Measurements from ENCODE around the gene GBP1. TPM values are rescaled to one million over a fixed set of nuclear protein-coding genes. Genes with fewer than 3 reads are reported as not detected.
"Not testable (repeated sequence)": the region's sequence is repeated elsewhere in the genome, so short reads cannot be mapped to it uniquely, and the experiment has no call there.

Gene GBP1
- total and polyA plus RNA-seq, 8 donors = 38.7 to 64.3 (median 44.7) TPM

GRCh38 chr1:89047734-89048133 lies 17.3 kb downstream of the GBP1 start:
- Histone ChIP-seq H3K27me3 (no peaks in the 10 kb centered on the region), H3K4me1 (no peaks in the 10 kb centered on the region), H3K4me3 (no peak overlapping the region), H3K9me3 (peaks cover 0 to 11% of the 10 kb centered on the region in 2 donors), H3K27ac (no peak overlapping the region), H3K36me3 (peaks cover 0 to 47% of the 10 kb centered on the region in 2 donors)
- DNase-seq = no peak
- TF ChIP-seq, protein P1, sequence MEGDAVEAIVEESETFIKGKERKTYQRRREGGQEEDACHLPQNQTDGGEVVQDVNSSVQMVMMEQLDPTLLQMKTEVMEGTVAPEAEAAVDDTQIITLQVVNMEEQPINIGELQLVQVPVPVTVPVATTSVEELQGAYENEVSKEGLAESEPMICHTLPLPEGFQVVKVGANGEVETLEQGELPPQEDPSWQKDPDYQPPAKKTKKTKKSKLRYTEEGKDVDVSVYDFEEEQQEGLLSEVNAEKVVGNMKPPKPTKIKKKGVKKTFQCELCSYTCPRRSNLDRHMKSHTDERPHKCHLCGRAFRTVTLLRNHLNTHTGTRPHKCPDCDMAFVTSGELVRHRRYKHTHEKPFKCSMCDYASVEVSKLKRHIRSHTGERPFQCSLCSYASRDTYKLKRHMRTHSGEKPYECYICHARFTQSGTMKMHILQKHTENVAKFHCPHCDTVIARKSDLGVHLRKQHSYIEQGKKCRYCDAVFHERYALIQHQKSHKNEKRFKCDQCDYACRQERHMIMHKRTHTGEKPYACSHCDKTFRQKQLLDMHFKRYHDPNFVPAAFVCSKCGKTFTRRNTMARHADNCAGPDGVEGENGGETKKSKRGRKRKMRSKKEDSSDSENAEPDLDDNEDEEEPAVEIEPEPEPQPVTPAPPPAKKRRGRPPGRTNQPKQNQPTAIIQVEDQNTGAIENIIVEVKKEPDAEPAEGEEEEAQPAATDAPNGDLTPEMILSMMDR (IDR thresholded peaks at IDR 0.05) = no peak
- no peak for ATAC-seq
- intact Hi-C loops (cut with DNase I) = no loop called here

DNA sequence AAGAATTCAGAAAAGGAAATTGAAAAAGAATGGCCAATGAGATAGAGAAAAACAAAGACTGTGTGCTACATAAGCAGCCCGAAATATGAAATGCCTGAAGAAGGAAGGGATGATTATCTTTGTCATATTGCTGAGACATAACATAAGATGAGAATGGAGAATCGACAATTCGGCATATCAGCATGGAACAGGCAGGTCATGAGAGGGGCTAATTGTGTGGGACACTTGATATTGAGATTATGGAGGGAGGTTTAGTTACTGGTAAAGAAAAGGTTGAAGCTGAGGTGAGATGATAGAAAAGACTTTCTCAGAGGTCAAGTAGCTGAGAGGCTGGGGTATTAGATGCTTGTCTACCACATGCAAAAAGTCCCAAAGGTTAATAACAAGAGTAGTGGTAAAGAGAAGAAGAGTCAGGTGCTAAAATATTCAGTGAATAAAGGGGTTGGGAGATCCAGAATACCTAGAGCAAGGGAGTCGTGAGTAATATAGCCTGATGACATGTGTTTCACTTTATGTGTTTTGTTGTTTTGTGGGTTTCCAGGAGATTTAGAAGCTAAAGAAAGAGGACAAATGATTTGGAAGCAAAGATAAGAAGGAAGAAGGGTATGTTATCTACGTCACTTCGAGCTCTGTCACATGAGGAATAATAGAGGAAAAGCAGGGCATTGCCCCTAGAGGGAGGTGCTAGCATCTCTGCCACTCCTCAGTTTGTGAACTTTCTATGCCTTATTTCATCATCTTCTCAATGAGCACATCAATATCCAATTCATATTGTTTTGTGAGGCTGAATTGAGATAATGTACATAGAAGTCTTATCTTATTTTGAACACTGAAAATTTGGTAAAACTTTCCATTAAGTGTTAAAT lies 18.5 kb downstream of the GBP1 start:
- H3K27ac ChIP-seq; H3K4me3 ChIP-seq; intact Hi-C loops (cut with DNase I); ATAC-seq; H3K4me1 ChIP-seq; H3K27me3 ChIP-seq; DNase-seq: not testable (repeated sequence)
- Histone ChIP-seq H3K36me3 (peaks cover 0 to 36% of the 10 kb centered on the region in 2 donors), H3K9me3 (peaks cover 0 to 11% of the 10 kb centered on the region in 2 donors)

DNA sequence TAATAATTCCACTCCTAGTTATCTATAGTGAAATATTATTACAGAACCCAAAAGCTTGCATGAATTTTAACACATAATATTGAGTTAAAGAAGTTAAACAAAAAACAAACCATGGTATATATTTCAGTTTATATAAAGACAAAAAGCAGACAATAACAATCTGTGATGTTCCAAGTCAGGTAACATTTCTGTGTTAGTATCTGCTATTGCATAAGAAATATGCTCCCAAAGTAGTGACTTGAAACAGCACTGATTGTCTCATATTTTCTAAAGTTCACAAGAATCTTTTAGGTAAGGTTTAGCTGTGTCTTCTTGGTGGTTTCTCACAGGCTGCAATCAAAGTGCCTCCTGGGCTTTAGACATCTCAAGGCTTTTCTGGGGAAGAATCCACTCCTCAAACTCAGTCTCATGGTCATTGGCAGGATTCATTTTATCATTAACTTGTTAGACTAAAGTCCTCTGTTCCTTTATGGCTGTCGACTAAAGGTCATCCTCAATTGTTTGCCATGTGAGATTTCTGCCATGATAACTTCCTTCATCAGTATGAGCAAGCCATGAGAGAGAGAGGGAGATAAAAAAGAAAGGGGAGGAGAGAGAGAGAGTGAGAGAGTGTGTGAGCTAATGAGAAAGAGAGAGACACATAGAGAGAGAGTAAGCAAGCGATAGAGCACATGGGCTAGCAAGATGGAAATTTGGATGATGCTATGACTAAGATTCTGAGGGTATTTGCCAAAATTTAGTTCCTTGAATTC lies 19.9 kb downstream of the GBP1 start:
- intact Hi-C loops (cut with DNase I) = no loop called here
- ATAC-seq (no peak), DNase-seq (no peak)
- Histone ChIP-seq H3K4me1 (peaks cover 0 to 6% of the 10 kb centered on the region in 2 donors), H3K4me3 (no peak overlapping the region), H3K9me3 (peaks cover 0 to 11% of the 10 kb centered on the region in 2 donors), H3K27ac (no peak overlapping the region), H3K36me3 (peaks cover 0 to 22% of the 10 kb centered on the region in 2 donors), H3K27me3 (no peaks in the 10 kb centered on the region)
- TF ChIP-seq, protein P1 (IDR thresholded peaks at IDR 0.05) = no peak

- H3K4me1 ChIP-seq = peaks cover 0 to 6% of the 10 kb centered on the region in 2 donors
- no peaks in the 10 kb centered on the region for H3K27me3 ChIP-seq
- no peak overlapping the region for H3K27ac ChIP-seq
- no peak overlapping the region for H3K4me3 ChIP-seq
- ATAC-seq = no peak
- TF ChIP-seq, protein P1 (IDR thresholded peaks at IDR 0.05) = no peak
- H3K36me3 ChIP-seq = peaks cover 0 to 12% of the 10 kb centered on the region in 2 donors
- DNase-seq = peak in 1 of 4 donors; percentile 53
- intact Hi-C loops (cut with DNase I) = no loop called here
- peaks cover 0 to 11% of the 10 kb centered on the region in 2 donors for H3K9me3 ChIP-seq
These were observed 21.1 kb downstream of the GBP1 start for GRCh38 chr1:89043940-89044339.

GRCh38 chr1:89042491-89042890 lies 22.5 kb downstream of the GBP1 start:
- peaks cover 0 to 6% of the 10 kb centered on the region in 2 donors for H3K36me3 ChIP-seq
- ATAC-seq (no peak), DNase-seq (peak in 1 of 4 donors; percentile 48)
- TF ChIP-seq, protein P1 (IDR thresholded peaks at IDR 0.05) = no peak
- H3K4me1 ChIP-seq = peaks cover 0 to 6% of the 10 kb centered on the region in 2 donors
- no peaks in the 10 kb centered on the region for H3K27me3 ChIP-seq
- no peak overlapping the region for H3K27ac ChIP-seq
- intact Hi-C loops (cut with DNase I) = no loop called here
- no peak overlapping the region for H3K4me3 ChIP-seq
- peaks cover 0 to 11% of the 10 kb centered on the region in 2 donors for H3K9me3 ChIP-seq

Data from left lung (tissue), 10 donors.